ENCODE data around the gene IL20.

The IL20 gene

GRCh38 chr1:206873603-206874188 is 8.3 kb downstream of the IL20 start:
- no peak for DNase-seq (ENCODE audit: insufficient read length, low spot score)
- no peak for FAIRE-seq

- no peak for FAIRE-seq
- DNase-seq (ENCODE audit: insufficient read length, low spot score), result no peak
Measured at GRCh38 chr1:206875752-206876377, 10.4 kb downstream of the IL20 start.

GRCh38 chr1:206878456-206878855 is 13.0 kb downstream of the IL20 start:
- FAIRE-seq (no peak), DNase-seq (ENCODE audit: insufficient read length, low spot score) (no peak)

- no peak for FAIRE-seq
- no peak for DNase-seq (ENCODE audit: insufficient read length, low spot score)
Measured at GRCh38 chr1:206880314-206880713, 14.9 kb downstream of the IL20 start.

- DNase-seq (ENCODE audit: insufficient read length, low spot score), result no peak
- no peak for FAIRE-seq
Measured at GRCh38 chr1:206882555-206882954, 17.1 kb downstream of the IL20 start.

- DNase-seq (ENCODE audit: insufficient read length, low spot score) (no peak), FAIRE-seq (no peak)
Measured at GRCh38 chr1:206883160-206883559, 17.7 kb downstream of the IL20 start.

GRCh38 chr1:206883876-206884275 is 18.5 kb downstream of the IL20 start:
- FAIRE-seq (no peak), DNase-seq (ENCODE audit: insufficient read length, low spot score) (no peak)

- DNase-seq (ENCODE audit: insufficient read length, low spot score), result no peak
- no peak for FAIRE-seq
Measured at GRCh38 chr1:206885341-206886060, 20.1 kb downstream of the IL20 start.

GRCh38 chr1:206886831-206887230 is 21.4 kb downstream of the IL20 start:
- DNase-seq (ENCODE audit: insufficient read length, low spot score) (no peak), FAIRE-seq (no peak)

- DNase-seq (ENCODE audit: insufficient read length, low spot score) (no peak), FAIRE-seq (no peak)
Measured at GRCh38 chr1:206887701-206888100, 22.3 kb downstream of the IL20 start.

GRCh38 chr1:206890125-206891060 is 25.0 kb downstream of the IL20 start:
- no peak for DNase-seq (ENCODE audit: insufficient read length, low spot score)
- FAIRE-seq, result no peak

GRCh38 chr1:206891412-206891811 is 26.0 kb downstream of the IL20 start:
- FAIRE-seq, result no peak
- no peak for DNase-seq (ENCODE audit: insufficient read length, low spot score)

GRCh38 chr1:206892351-206892984 is 27.0 kb downstream of the IL20 start:
- no peak for FAIRE-seq
- DNase-seq (ENCODE audit: insufficient read length, low spot score), result no peak

GRCh38 chr1:206893380-206893779 is 28.0 kb downstream of the IL20 start:
- DNase-seq (ENCODE audit: insufficient read length, low spot score) (no peak), FAIRE-seq (no peak)

- no peak for FAIRE-seq
- DNase-seq (ENCODE audit: insufficient read length, low spot score), result no peak
Measured at GRCh38 chr1:206895325-206895724, 29.9 kb downstream of the IL20 start.

GRCh38 chr1:206895837-206896242 is 30.4 kb downstream of the IL20 start:
- DNase-seq (ENCODE audit: insufficient read length, low spot score) (no peak), FAIRE-seq (no peak)

GRCh38 chr1:206896261-206896660 is 30.8 kb downstream of the IL20 start:
- DNase-seq (ENCODE audit: insufficient read length, low spot score) (no peak), FAIRE-seq (no peak)

- DNase-seq (ENCODE audit: insufficient read length, low spot score) (no peak), FAIRE-seq (no peak)
Measured at GRCh38 chr1:206897175-206897574, 31.8 kb downstream of the IL20 start, which contains the start of gene IL24. Gene IL24, plus strand, starts transcription at chr1:206897443. Its CDS starts 390 bp downstream, at chr1:206897833.

GRCh38 chr1:206898089-206898914 is 32.9 kb downstream of the IL20 start:
- FAIRE-seq (no peak), DNase-seq (ENCODE audit: insufficient read length, low spot score) (no peak)

Data from GM19239 (cell line).